Esophagus muscularis mucosa (tissue), 3 donors: ENCODE data around the gene ALS2.

Experiments used
- POLR2AphosphoS5 ChIP-seq, 2 donors: sonication (generic); formaldehyde crosslinking; IDR thresholded peaks; one replicate each; pipeline ENCODE4 v1.6.1; 2017; ENCODE audit warnings: antibody characterized with exemption in 2 of 2
- TF ChIP-seq, protein P1 (sequence below), 3 experiments: fragments of 200-600 bp in 2 of 3; fragments of 450-650 bp in 1 of 3; sonication (generic) in 2 of 3; IDR thresholded peaks; one replicate each; pipeline ENCODE4 v1.5.1; 2017 to 2019; ENCODE audit warnings: antibody characterized with exemption in 3 of 3, mild to moderate bottlenecking in 2 of 3, moderate library complexity in 1 of 3

DNA sequence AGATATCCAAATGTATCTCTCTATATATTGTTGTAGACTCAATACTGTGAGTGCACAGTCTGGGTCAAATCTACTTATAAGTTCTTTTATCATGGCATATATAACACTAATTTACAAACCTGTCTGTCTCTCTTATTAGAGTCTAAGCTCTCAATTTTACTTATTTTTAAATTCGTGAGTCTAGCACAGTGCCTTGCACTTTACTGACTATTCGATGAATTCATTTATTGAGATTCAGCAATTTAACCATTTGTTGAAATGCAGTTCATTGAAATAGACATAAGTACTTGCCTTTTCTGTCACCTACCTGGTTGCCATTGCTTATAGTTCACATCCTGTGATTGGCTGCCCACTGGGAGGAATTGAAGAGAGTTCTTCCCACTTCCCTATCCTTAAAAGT, 10.3 kb upstream of the ALS2 start:
- TF ChIP-seq, protein P1, sequence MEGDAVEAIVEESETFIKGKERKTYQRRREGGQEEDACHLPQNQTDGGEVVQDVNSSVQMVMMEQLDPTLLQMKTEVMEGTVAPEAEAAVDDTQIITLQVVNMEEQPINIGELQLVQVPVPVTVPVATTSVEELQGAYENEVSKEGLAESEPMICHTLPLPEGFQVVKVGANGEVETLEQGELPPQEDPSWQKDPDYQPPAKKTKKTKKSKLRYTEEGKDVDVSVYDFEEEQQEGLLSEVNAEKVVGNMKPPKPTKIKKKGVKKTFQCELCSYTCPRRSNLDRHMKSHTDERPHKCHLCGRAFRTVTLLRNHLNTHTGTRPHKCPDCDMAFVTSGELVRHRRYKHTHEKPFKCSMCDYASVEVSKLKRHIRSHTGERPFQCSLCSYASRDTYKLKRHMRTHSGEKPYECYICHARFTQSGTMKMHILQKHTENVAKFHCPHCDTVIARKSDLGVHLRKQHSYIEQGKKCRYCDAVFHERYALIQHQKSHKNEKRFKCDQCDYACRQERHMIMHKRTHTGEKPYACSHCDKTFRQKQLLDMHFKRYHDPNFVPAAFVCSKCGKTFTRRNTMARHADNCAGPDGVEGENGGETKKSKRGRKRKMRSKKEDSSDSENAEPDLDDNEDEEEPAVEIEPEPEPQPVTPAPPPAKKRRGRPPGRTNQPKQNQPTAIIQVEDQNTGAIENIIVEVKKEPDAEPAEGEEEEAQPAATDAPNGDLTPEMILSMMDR (IDR thresholded peaks at IDR 0.05), result no peak
- no peak for TF ChIP-seq POLR2AphosphoS5 (IDR thresholded peaks at IDR 0.05)
